Measurements from ENCODE around the gene MOCOS.
"Not testable (repeated sequence)": the region's sequence is repeated elsewhere in the genome, so short reads cannot be mapped to it uniquely, and the experiment has no call there.

MOCOS gene

GRCh38 chr18:36187193-36187825 lies at the start of gene MOCOS:
Gene MOCOS, plus strand, starts transcription at chr18:36187497. Its CDS starts 43 bp downstream, at chr18:36187540.
- DNase-seq, result peak; percentile 66

- DNase-seq, result no peak
Observed at GRCh38 chr18:36139245-36139644, 48.1 kb upstream of the MOCOS start.

DNA sequence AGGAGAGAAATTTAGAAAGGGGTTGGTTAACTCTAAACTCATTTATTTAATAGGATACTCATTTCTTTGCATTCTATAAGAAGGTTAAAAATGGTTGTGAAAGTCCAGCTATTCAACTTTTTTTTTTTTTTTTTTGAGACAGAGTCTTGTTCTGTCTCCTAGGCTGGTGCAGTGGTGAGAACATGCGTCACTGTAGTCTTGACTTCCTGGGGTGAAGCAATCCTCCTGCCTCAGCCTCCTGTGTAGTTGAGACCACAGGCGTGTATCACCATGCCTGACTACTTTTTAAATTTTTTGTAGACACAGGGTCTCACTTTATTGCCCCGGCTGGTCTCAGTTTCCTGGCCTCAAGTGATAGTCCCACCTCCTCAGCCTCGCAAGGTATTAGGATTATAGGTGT lies 45.7 kb upstream of the MOCOS start:
- peak; percentile 8 for DNase-seq

- DNase-seq, result no peak
Observed at GRCh38 chr18:36142751-36143150, 44.5 kb upstream of the MOCOS start.

GRCh38 chr18:36143391-36143790 lies 43.9 kb upstream of the MOCOS start:
- no peak for DNase-seq

GRCh38 chr18:36149514-36150289 lies 37.6 kb upstream of the MOCOS start:
- DNase-seq, result no peak

GRCh38 chr18:36152781-36153180 lies 34.5 kb upstream of the MOCOS start:
- DNase-seq, result no peak

- no peak for DNase-seq
Observed at GRCh38 chr18:36153203-36153602, 34.1 kb upstream of the MOCOS start.

GRCh38 chr18:36153771-36154170 lies 33.5 kb upstream of the MOCOS start:
- no peak for DNase-seq

DNA sequence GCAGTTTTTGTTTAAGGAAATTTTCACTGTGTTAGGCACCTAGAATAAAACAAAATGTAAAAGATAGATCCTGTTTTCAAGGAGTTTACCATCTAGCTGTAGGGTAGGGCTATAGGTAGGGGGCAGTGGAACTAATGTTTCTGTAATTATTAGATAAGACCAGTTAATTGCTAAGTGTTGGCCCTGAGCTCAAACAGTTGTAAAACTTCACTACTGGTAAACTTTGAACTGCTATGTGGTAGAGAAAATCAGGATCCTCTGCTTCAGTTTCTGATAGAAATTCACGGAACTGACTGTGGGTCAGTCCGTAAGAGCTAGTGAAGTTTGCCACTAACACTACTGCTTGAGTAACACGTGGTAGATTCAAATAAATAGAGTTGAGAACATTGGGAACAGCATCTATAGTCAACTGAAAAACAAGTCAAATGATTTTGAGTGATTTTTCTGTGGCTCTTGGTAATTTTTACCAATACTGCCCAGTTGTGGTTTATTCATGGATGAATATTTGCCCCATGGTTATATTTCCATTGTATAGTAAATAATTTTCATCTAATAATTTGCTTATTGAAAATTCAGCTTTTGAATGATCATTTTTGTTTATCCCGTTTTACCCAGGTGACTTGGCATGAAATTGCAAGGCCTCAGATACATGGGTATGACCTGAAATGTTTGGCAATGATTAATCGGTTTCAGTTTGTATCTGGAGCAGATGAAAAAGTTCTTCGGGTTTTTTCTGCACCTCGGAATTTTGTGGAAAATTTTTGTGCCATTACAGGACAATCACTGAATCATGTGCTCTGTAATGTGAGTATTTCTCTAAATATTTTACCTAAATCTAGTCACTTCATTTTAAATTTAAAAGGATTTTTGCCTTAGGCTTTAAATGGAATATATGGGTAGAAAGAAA lies 31.2 kb upstream of the MOCOS start:
- no peak for DNase-seq

DNA sequence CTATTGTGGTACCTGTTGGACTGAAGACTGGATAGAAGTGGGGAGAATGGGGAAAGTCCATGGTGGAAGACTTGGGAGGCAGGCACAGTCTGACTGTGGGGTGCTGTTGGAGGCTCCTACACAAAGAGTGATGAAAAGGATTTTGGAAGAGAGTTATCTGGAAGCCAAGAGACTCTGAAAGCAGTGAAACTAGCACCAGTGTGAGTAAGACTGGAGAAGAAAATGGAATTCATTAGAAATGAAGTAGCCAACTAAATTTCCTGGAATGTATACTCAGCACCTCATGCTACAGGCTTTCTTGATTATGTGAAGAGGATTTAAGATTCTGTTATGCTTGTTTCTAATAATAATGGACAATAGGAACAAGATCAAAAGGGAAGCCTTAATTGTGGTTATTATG lies 29.9 kb upstream of the MOCOS start:
- no peak for DNase-seq

DNA sequence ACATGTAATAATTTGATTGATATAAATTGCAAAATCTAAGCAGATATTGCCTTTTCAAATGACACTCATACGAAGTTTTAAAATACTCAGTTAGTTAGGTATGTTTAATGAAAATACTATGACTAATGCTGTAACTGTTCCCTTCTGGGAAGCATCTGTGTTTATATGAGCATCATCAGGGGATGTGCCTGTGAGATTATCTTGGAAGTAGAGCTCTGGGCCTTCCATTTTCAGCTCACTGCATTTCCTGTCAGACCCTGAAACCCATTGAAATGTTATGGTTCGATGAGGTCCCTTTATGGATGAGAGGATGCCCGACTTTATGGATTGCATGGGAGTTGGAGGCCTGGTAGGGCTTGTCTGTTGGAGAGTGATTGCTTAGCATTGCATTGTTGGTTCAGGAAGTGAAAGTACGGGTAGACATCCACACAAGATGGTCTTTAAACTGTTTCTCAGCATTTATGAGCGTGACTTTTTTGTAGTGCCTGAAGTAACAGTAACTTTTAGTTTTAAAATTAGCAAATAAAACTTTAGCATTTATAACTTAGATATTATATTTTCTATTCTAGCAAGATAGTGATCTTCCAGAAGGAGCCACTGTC lies 28.9 kb upstream of the MOCOS start:
- no peak for DNase-seq

GRCh38 chr18:36160959-36161371 lies 26.3 kb upstream of the MOCOS start:
- no peak for DNase-seq

DNA sequence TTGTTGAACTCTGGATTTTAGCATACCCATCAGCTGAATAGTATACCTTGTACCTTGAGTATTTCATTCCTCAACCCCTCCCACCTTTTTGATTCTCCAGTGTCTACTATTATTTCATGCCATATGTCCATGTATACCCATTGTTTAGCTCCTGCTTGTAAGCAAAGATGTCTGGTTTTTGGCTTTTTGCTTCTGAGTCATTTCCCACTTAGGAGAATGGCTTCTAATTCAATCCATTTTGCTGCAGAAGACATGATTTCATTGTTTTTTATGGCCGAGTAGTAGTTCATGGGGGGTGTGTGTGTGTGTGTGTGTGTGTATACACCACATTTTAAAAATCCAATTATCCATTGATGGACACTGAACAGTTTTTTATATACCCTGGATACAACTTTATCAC lies 24.3 kb upstream of the MOCOS start:
- no peak for DNase-seq

DNA sequence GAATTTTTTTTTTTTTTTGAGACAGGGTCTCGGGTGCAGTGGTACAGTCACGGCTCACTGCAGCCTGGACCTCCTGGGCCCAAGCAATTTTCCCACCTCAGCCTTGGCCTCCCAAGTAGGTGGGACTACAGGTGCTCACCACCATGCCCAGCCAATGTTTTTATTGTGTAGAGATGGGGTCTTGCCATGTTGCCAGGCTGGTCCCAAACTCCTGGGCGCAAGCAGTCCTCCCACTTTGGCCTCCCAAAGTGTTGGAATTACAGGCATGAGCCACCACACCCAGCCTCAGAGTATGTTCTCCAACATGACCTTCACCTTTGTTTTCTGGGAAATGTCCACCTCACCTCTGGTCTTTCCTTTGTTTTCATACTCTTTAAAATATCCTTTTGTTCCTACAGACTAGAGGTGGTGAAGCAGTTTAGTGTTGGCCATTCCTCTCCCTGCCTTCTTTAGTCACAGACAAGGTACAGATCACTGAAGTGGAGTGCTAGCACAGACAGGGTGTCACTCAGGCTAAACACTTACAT lies 19.5 kb upstream of the MOCOS start:
- DNase-seq, result no peak

- not testable (repeated sequence) for DNase-seq
Observed at GRCh38 chr18:36168296-36168695, 19.0 kb upstream of the MOCOS start.

DNA sequence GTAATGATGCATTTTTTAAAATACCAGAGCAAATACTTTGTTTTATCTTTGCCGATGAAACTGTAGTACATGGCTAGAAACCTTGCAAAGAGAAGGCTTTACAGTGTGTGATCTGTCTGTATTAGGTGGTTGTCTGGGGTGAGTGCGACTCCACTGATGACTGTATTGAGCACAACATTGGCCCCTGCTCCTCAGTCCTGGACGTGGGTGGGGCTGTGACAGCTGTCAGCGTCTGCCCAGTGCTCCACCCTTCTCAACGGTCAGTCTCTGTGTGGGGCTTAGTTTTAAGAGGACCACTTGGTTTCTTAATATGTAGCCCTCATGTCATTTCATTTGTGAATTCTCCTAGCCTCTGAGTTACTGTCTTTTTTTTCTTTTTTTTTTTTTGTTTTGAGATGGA lies 17.4 kb upstream of the MOCOS start:
- no peak for DNase-seq

GRCh38 chr18:36175481-36175880 lies 11.8 kb upstream of the MOCOS start:
- DNase-seq, result no peak

GRCh38 chr18:36176177-36176584 lies 11.1 kb upstream of the MOCOS start:
- DNase-seq, result no peak

GRCh38 chr18:36176711-36177110 lies 10.6 kb upstream of the MOCOS start:
- no peak for DNase-seq

- no peak for DNase-seq
Observed at GRCh38 chr18:36177913-36178312, 9.4 kb upstream of the MOCOS start.

- peak; percentile 20 for DNase-seq
Observed at GRCh38 chr18:36179562-36180355, 7.5 kb upstream of the MOCOS start.
